GM15510 (cell line): Measurements from ENCODE around the gene GALNT5.

Source experiments
- POLR2A ChIP-seq: IDR thresholded peaks from 3 replicates; pipeline ENCODE4 v1.6.1; 2011; ENCODE audit warnings: borderline replicate concordance; ENCODE audit not compliant: insufficient read length; ENCODE audit errors: extremely low read depth

GALNT5 gene

GRCh38 chr2:157304811-157305722 is 47.6 kb downstream of the GALNT5 start:
- TF ChIP-seq POLR2A = no peak

- no peak for TF ChIP-seq POLR2A
Observed at GRCh38 chr2:157305723-157306110, 48.2 kb downstream of the GALNT5 start.

- no peak for TF ChIP-seq POLR2A
Observed at GRCh38 chr2:157307021-157307420, 49.5 kb downstream of the GALNT5 start.

- no peak for TF ChIP-seq POLR2A
Observed at GRCh38 chr2:157309878-157310277, 52.4 kb downstream of the GALNT5 start.

GRCh38 chr2:157311706-157312105 is 54.2 kb downstream of the GALNT5 start:
- TF ChIP-seq POLR2A = no peak

GRCh38 chr2:157312866-157313486 is 55.5 kb downstream of the GALNT5 start:
- no peak for TF ChIP-seq POLR2A

- TF ChIP-seq POLR2A = no peak
Observed at GRCh38 chr2:157315901-157316300, 58.4 kb downstream of the GALNT5 start.

- no peak for TF ChIP-seq POLR2A
Observed at GRCh38 chr2:157318884-157319283, 61.4 kb downstream of the GALNT5 start.

- TF ChIP-seq POLR2A = no peak
Observed at GRCh38 chr2:157319795-157320194, 62.3 kb downstream of the GALNT5 start.

- no peak for TF ChIP-seq POLR2A
Observed at GRCh38 chr2:157320409-157320808, 62.9 kb downstream of the GALNT5 start.

- TF ChIP-seq POLR2A = no peak
Observed at GRCh38 chr2:157321466-157321865, 64.0 kb downstream of the GALNT5 start.

- no peak for TF ChIP-seq POLR2A
Observed at GRCh38 chr2:157322432-157322831, 64.9 kb downstream of the GALNT5 start.

GRCh38 chr2:157324331-157324843 is 66.9 kb downstream of the GALNT5 start:
- TF ChIP-seq POLR2A = no peak

- TF ChIP-seq POLR2A = no peak
Observed at GRCh38 chr2:157325786-157326185, 68.3 kb downstream of the GALNT5 start, which contains the start of gene ERMN. TSS of gene ERMN (minus strand) at chr2:157325824. CDS start at chr2:157325642, 182 bp downstream.

- TF ChIP-seq POLR2A = no peak
Observed at GRCh38 chr2:157326698-157327097, 69.2 kb downstream of the GALNT5 start.

- TF ChIP-seq POLR2A = no peak
Observed at GRCh38 chr2:157327200-157327599, 69.7 kb downstream of the GALNT5 start.

GRCh38 chr2:157327621-157328500 is 70.4 kb downstream of the GALNT5 start:
- TF ChIP-seq POLR2A = no peak
